NB4 (cell line): ENCODE results near the gene FBXW2.
A peak's percentile ranks its signal among the peaks of the same experiment; 100 is the strongest.
"Not testable (repeated sequence)": the region's sequence is repeated elsewhere in the genome, so short reads cannot be mapped to it uniquely, and the experiment has no call there.

ENCODE experiments used
- DNase-seq: peaks from one replicate; pipeline ENCODE4 v3.0.0; 2010; ENCODE audit warnings: low read depth
- H3K4me3 ChIP-seq: one replicate; pipeline ENCODE4 v1.5.1; 2011; ENCODE audit warnings: mild to moderate bottlenecking, low read depth, low read length, moderate library complexity
- CTCF ChIP-seq: IDR thresholded peaks from one replicate; pipeline ENCODE4 v1.5.1; 2012; ENCODE audit warnings: low read depth, low read length
- MAX ChIP-seq: IDR thresholded peaks from 2 replicates; pipeline ENCODE4 v1.6.1; 2011; ENCODE audit warnings: low read depth, low read length
- MYC ChIP-seq: IDR thresholded peaks from 2 replicates; pipeline ENCODE4 v1.6.1; 2011; ENCODE audit warnings: low read depth, low read length
- POLR2A ChIP-seq: IDR thresholded peaks from 2 replicates; pipeline ENCODE4 v1.6.1; 2011; ENCODE audit warnings: mild to moderate bottlenecking; ENCODE audit not compliant: insufficient read length; ENCODE audit errors: extremely low read depth

The FBXW2 gene

GRCh38 chr9:120815075-120815474 lies 21.9 kb upstream of the FBXW2 start:
- TF ChIP-seq POLR2A: no peak
- TF ChIP-seq MYC: no peak
- no peak for TF ChIP-seq MAX
- no peak for TF ChIP-seq CTCF
- H3K4me3 ChIP-seq: no peak overlapping the region
- no peak for DNase-seq

- H3K4me3 ChIP-seq: no peak overlapping the region
- DNase-seq: no peak
- no peak for TF ChIP-seq MYC
- no peak for TF ChIP-seq MAX
- no peak for TF ChIP-seq POLR2A
- no peak for TF ChIP-seq CTCF
Observed at GRCh38 chr9:120808931-120809330, 15.7 kb upstream of the FBXW2 start.

- DNase-seq: no peak
- no peak for TF ChIP-seq MYC
- no peak for TF ChIP-seq POLR2A
- no peak for TF ChIP-seq CTCF
- TF ChIP-seq MAX: no peak
- H3K4me3 ChIP-seq: no peak overlapping the region
Observed at GRCh38 chr9:120807607-120808379, 14.6 kb upstream of the FBXW2 start.

GRCh38 chr9:120804784-120805363 lies 11.7 kb upstream of the FBXW2 start:
- H3K4me3 ChIP-seq, DNase-seq: not testable (repeated sequence)

- no peak overlapping the region for H3K4me3 ChIP-seq
- TF ChIP-seq MAX (no peak), CTCF (no peak), MYC (no peak), POLR2A (no peak)
- no peak for DNase-seq
Observed at GRCh38 chr9:120801441-120801840, 8.2 kb upstream of the FBXW2 start.

- peak overlapping the region; percentile 92 for H3K4me3 ChIP-seq
- no peak for DNase-seq
- no peak for TF ChIP-seq POLR2A
- TF ChIP-seq CTCF: no peak
- TF ChIP-seq MYC: no peak
- no peak for TF ChIP-seq MAX
Observed at GRCh38 chr9:120791161-120791560, 2.1 kb downstream of the FBXW2 start.
